IMR-90 (cell line): ENCODE measurements around the gene COL18A1. TPM values are rescaled to one million over a fixed set of nuclear protein-coding genes. Genes with fewer than 3 reads are reported as not detected.
A peak's percentile ranks its signal among the peaks of the same experiment; 100 is the strongest.

Experiments
- ATAC-seq: fragments of 200-7000 bp; cut with Tn5 transposase; 2 replicates; pipeline ENCODE4 v1.9.1; 2020; ENCODE audit warnings: low read depth, mild to moderate bottlenecking, moderate library complexity
- BruUV-seq: library from RNA; stranded (reverse); fragments of 400-500 nt; replicated peaks from 2 replicates; lab custom pipeline; 2021; lab: Mats Ljungman, UMichigan
- CTCF ChIA-PET: fragments of 300-600 bp; formaldehyde crosslinking; extraction: SDS; loops from one replicate; lab custom pipeline; 2021; ENCODE audit warnings: antibody characterized with exemption; lab: Yijun Ruan, JAX
- POLR2A ChIA-PET: fragments of 300-600 bp; sonication (Branson Sonifier 250); formaldehyde crosslinking; loops from one replicate; lab custom pipeline; 2022; ENCODE audit warnings: antibody characterized with exemption; ENCODE audit not compliant: unreplicated experiment; lab: Charles Lee
- DNase-seq: peaks from one replicate; pipeline ENCODE4 v3.0.0; 2013
- H2AFZ ChIP-seq: replicated peaks from 2 replicates; pipeline ENCODE3; 2013; ENCODE audit warnings: low read length, mild to moderate bottlenecking; ENCODE audit not compliant: poor library complexity
- H2AK5ac ChIP-seq: 2 replicates; pipeline ENCODE4 v1.6.1; 2013; ENCODE audit warnings: low read depth, low read length, inconsistent platforms
- H2AK9ac ChIP-seq: replicated peaks from 2 replicates; pipeline ENCODE3; 2013; ENCODE audit warnings: mild to moderate bottlenecking, low read depth, low read length, moderate library complexity; ENCODE audit not compliant: poor library complexity
- H2BK120ac ChIP-seq: 2 replicates; pipeline ENCODE4 v1.6.1; 2013; ENCODE audit warnings: low read depth, low read length, inconsistent platforms
- H2BK15ac ChIP-seq: 3 replicates; pipeline ENCODE4 v1.6.1; 2013; ENCODE audit warnings: low read depth, low read length, inconsistent platforms
- H2BK20ac ChIP-seq: 2 replicates; pipeline ENCODE4 v1.6.1; 2013; ENCODE audit warnings: low read depth, mild to moderate bottlenecking, inconsistent platforms, low read length, moderate library complexity
- H2BK5ac ChIP-seq: 2 replicates; pipeline ENCODE4 v1.6.1; 2013; ENCODE audit warnings: mild to moderate bottlenecking, low read depth, low read length, inconsistent platforms; ENCODE audit not compliant: poor library complexity, severe bottlenecking
- H3K14ac ChIP-seq: replicated peaks from 2 replicates; pipeline ENCODE4 v1.6.1; 2013; ENCODE audit warnings: low read depth, low read length, inconsistent platforms
- H3K18ac ChIP-seq: 2 replicates; pipeline ENCODE4 v1.6.1; 2013; ENCODE audit warnings: low read depth, low read length, control low read depth
- H3K23ac ChIP-seq: 2 replicates; pipeline ENCODE4 v1.6.1; 2013; ENCODE audit warnings: low read depth, low read length, inconsistent platforms
- H3K27ac ChIP-seq: 2 replicates; pipeline ENCODE4 v1.5.1; 2013; ENCODE audit warnings: mild to moderate bottlenecking, control low read depth, low read length; ENCODE audit not compliant: insufficient read depth
- H3K27me3 ChIP-seq: 2 replicates; pipeline ENCODE4 v1.6.1; 2013; ENCODE audit warnings: low read length; ENCODE audit not compliant: control insufficient read depth, insufficient read depth
- H3K36me3 ChIP-seq: 2 replicates; pipeline ENCODE4 v1.6.1; 2013; ENCODE audit warnings: low read length, mixed read lengths; ENCODE audit not compliant: control insufficient read depth, insufficient read depth
- H3K4ac ChIP-seq: 2 replicates; pipeline ENCODE4 v1.6.1; 2013; ENCODE audit warnings: low read depth, low read length, inconsistent platforms
- H3K4me1 ChIP-seq: 2 replicates; pipeline ENCODE4 v1.6.1; 2013; ENCODE audit warnings: low read length, mixed read lengths; ENCODE audit not compliant: control insufficient read depth, insufficient read depth
- H3K4me2 ChIP-seq: 2 replicates; pipeline ENCODE4 v1.6.1; 2013; ENCODE audit warnings: low read depth, mild to moderate bottlenecking, control low read depth, low read length, moderate library complexity
- H3K4me3 ChIP-seq: 2 replicates; pipeline ENCODE4 v1.5.1; 2013; ENCODE audit warnings: low read depth, mild to moderate bottlenecking, control low read depth, low read length, moderate library complexity; ENCODE audit not compliant: insufficient read depth
- H3K56ac ChIP-seq: 2 replicates; pipeline ENCODE4 v1.6.1; 2013; ENCODE audit warnings: low read length, inconsistent platforms; ENCODE audit not compliant: insufficient read depth; ENCODE audit errors: extremely low read depth
- H3K79me1 ChIP-seq, 2 experiments: 2 replicates each; pipeline ENCODE4 v1.6.1; 2013; ENCODE audit warnings: low read length in 2 of 2, inconsistent platforms in 1 of 2, low read depth in 1 of 2
- H3K9ac ChIP-seq: 2 replicates; pipeline ENCODE4 v1.6.1; 2013; ENCODE audit warnings: low read depth, low read length, control low read depth
- H3K9me1 ChIP-seq: 2 replicates; pipeline ENCODE4 v1.6.1; 2013; ENCODE audit warnings: low read length, inconsistent platforms; ENCODE audit not compliant: insufficient read depth
- H3K9me3 ChIP-seq: 2 replicates; pipeline ENCODE4 v1.6.1; 2013; ENCODE audit warnings: low read length; ENCODE audit not compliant: control insufficient read depth, insufficient read depth
- H4K20me1 ChIP-seq: 2 replicates; pipeline ENCODE4 v1.6.1; 2013; ENCODE audit warnings: low read length, inconsistent platforms; ENCODE audit not compliant: insufficient read depth
- H4K5ac ChIP-seq: 2 replicates; pipeline ENCODE4 v1.6.1; 2013; ENCODE audit warnings: mild to moderate bottlenecking, low read depth, low read length, control low read depth
- H4K8ac ChIP-seq, 2 experiments: 2 replicates each; pipeline ENCODE4 v1.6.1; 2013; ENCODE audit warnings: low read depth in 2 of 2, low read length in 2 of 2, control low read depth in 1 of 2, inconsistent platforms in 1 of 2
- H4K91ac ChIP-seq: 2 replicates; pipeline ENCODE4 v1.6.1; 2013; ENCODE audit warnings: low read depth, low read length, inconsistent platforms; ENCODE audit not compliant: insufficient read depth
- CEBPB ChIP-seq: IDR thresholded peaks from 2 replicates; pipeline ENCODE4 v1.6.1; 2012; ENCODE audit warnings: low read depth, low read length, improper control_type of control experiment
- WGBS, 2 experiments: methylation state at CpG; one replicate each; pipeline versions ENCODE4 v1.1.5 to v1.1.7; 2013; ENCODE audit warnings: missing lambda C conversion rate in 2 of 2; ENCODE audit not compliant: insufficient read length in 1 of 2; ENCODE audit errors: extremely low coverage in 2 of 2; 5-methylcytosine and 5-hydroxymethylcytosine counted together
- dilution Hi-C: fragments of 300-500 bp; cut with HindIII; formaldehyde crosslinking; loops from one replicate; pipeline ENCODE4 v1.14.3; 2018; ENCODE audit warnings: low sequenced_read_pairs; ENCODE audit not compliant: unreplicated experiment
- in situ Hi-C: fragments of 300-500 bp; cut with MboI; formaldehyde crosslinking; loops from 3 replicates; pipeline ENCODE4 v1.14.3; 2019; ENCODE audit warnings: low sequenced_read_pairs, inconsistent platforms, mixed read lengths
- intact Hi-C: fragments of 100-400 bp; cut with micrococcal nuclease; formaldehyde crosslinking; loops from 2 replicates; pipeline ENCODE4 v1.10.0; 2022
- polyA plus RNA-seq, 3 experiments: library from polyadenylated mRNA; depleted of rRNA; stranded (reverse); fragments of >200 nt; gene quantifications; 2 replicates each; pipeline ENCODE4 v1.2.3, GENCODE V29; 2012; ENCODE audit warnings: low replicate concordance in 1 of 3
- total RNA-seq: library from RNA; depleted of rRNA; stranded (reverse); fragments of >200 nt; gene quantifications from 2 replicates; pipeline ENCODE4 v1.2.3, GENCODE V29; 2012
- TF ChIP-seq, protein P1 (sequence below): fragments of 150-350 bp; IDR thresholded peaks from 2 replicates; pipeline ENCODE4 v1.6.1; 2016; ENCODE audit warnings: low read depth, mild to moderate bottlenecking, low read length, moderate library complexity, borderline replicate concordance
- TF ChIP-seq, protein P2 (sequence below): conservative IDR thresholded peaks from 2 replicates; pipeline ENCODE4 v1.5.1; 2012; ENCODE audit warnings: mild to moderate bottlenecking, low read depth, low read length, improper control_type of control experiment
- TF ChIP-seq, protein P3 (sequence below): fragments of 150-350 bp; IDR thresholded peaks from 2 replicates; pipeline ENCODE4 v1.6.1; 2017; ENCODE audit warnings: mild to moderate bottlenecking, antibody characterized with exemption, low read length, low read depth

COL18A1 gene
- total and polyA plus RNA-seq, 2 of the 4 experiments (the other 2 are of a cell fraction) = 4.3 to 46.7 TPM

DNA sequence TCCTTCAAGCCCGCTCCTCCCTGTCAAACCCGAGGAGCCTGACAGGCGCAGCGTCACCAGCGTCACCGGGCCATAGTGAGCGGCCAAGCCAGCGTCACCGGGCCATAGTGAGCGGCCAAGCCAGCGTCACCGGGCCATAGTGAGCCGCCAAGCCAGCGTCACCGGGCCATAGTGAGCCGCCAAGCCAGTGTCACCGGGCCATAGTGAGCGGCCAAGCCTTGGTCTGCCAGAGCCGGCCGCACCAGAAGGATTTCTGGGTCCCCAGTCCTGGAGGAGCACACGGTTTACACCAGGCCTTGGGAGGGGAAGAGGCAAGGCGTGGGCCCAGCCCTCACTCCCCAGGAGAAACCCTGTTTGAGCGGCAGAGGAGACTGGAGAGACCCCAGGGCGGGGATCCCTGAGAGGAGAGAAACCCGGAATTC lies 39.8 kb upstream of the COL18A1 start:
- Histone ChIP-seq H3K4me1 (peaks cover 38% of the 10 kb centered on the region), H3K14ac (peak overlapping the region; percentile 81), H3K27ac (peak overlapping the region; percentile 97), H2BK20ac (peak overlapping the region; percentile 92), H3K23ac (peak overlapping the region; percentile 78; the same call in 1 of the 2 replicates), H3K36me3 (no peaks in the 10 kb centered on the region), H3K4ac (peak overlapping the region; percentile 96), H3K56ac (no peak overlapping the region), H4K5ac (peak overlapping the region; percentile 86), H2AK5ac (peak overlapping the region; percentile 100), H2AK9ac (peak overlapping the region; percentile 98), H4K91ac (peak overlapping the region; percentile 98), H3K9me3 (no peaks in the 10 kb centered on the region), H2BK5ac (peak overlapping the region; percentile 99), H3K18ac (peak overlapping the region; percentile 43; the same call in 1 of the 2 replicates), H2BK15ac (peak overlapping the region; percentile 99; the same call in 2 of the 3 replicates), H3K9me1 (peaks cover 21% of the 10 kb centered on the region), H3K4me2 (no peak overlapping the region), H2AFZ (peak overlapping the region; percentile 88), H3K4me3 (no peak overlapping the region), H4K20me1 (no peaks in the 10 kb centered on the region), H3K9ac (no peak overlapping the region), H4K8ac (peak overlapping the region; percentile 96 to 98), H3K27me3 (no peaks in the 10 kb centered on the region), H2BK120ac (peak overlapping the region; percentile 98), H3K79me1 (peaks cover 0 to 25% of the 10 kb centered on the region in 2 experiments; a peak in 2 of 4 replicates)
- ATAC-seq = no peak
- dilution Hi-C loops = no loop called here
- no TSS peak for BruUV-seq
- CTCF ChIA-PET = interaction anchor here (0.8 kb wide), 2 partner anchors 56 to 226 kb away, joined by 3 read pairs; no protein-coding TSS in a partner anchor
- POLR2A ChIA-PET = interaction anchor here (1.0 kb wide), 1 partner anchor 71 kb away, joined by 4 read pairs; no protein-coding TSS in a partner anchor
- intact Hi-C loops = loop anchor here (2.0 kb wide), 1 partner anchor 34 kb away; no protein-coding TSS in a partner anchor
- in situ Hi-C loops = no loop called here
- WGBS, 2 experiments = 97% methylated on average over 7 of the region's 25 CpGs; no CpG with 5 or more reads in 1 of the 2 experiments
- TF ChIP-seq, protein P1, sequence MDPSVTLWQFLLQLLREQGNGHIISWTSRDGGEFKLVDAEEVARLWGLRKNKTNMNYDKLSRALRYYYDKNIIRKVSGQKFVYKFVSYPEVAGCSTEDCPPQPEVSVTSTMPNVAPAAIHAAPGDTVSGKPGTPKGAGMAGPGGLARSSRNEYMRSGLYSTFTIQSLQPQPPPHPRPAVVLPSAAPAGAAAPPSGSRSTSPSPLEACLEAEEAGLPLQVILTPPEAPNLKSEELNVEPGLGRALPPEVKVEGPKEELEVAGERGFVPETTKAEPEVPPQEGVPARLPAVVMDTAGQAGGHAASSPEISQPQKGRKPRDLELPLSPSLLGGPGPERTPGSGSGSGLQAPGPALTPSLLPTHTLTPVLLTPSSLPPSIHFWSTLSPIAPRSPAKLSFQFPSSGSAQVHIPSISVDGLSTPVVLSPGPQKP = no peak
- TF ChIP-seq, protein P2, sequence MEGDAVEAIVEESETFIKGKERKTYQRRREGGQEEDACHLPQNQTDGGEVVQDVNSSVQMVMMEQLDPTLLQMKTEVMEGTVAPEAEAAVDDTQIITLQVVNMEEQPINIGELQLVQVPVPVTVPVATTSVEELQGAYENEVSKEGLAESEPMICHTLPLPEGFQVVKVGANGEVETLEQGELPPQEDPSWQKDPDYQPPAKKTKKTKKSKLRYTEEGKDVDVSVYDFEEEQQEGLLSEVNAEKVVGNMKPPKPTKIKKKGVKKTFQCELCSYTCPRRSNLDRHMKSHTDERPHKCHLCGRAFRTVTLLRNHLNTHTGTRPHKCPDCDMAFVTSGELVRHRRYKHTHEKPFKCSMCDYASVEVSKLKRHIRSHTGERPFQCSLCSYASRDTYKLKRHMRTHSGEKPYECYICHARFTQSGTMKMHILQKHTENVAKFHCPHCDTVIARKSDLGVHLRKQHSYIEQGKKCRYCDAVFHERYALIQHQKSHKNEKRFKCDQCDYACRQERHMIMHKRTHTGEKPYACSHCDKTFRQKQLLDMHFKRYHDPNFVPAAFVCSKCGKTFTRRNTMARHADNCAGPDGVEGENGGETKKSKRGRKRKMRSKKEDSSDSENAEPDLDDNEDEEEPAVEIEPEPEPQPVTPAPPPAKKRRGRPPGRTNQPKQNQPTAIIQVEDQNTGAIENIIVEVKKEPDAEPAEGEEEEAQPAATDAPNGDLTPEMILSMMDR = no peak
- no peak for TF ChIP-seq CEBPB
- TF ChIP-seq, protein P3, sequence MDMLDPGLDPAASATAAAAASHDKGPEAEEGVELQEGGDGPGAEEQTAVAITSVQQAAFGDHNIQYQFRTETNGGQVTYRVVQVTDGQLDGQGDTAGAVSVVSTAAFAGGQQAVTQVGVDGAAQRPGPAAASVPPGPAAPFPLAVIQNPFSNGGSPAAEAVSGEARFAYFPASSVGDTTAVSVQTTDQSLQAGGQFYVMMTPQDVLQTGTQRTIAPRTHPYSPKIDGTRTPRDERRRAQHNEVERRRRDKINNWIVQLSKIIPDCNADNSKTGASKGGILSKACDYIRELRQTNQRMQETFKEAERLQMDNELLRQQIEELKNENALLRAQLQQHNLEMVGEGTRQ = no peak
- no peak for DNase-seq
